HEK293 (cell line): ENCODE measurements around the gene CACNA2D3.

ENCODE experiments used
- CTCF ChIA-PET: fragments of 350-600 bp; formaldehyde crosslinking; extraction: SDS; loops from one replicate; lab custom pipeline; 2021; ENCODE audit warnings: antibody characterized with exemption; lab: Yijun Ruan, JAX
- POLR2A ChIA-PET: fragments of 300-600 bp; formaldehyde crosslinking; extraction: SDS; loops from one replicate; lab custom pipeline; 2020; ENCODE audit warnings: antibody characterized with exemption, inconsistent platforms; lab: Yijun Ruan, JAX
- H3K27ac ChIP-seq: fragments of 200-500 bp; sonication (Bioruptor generic); 2 replicates; pipeline ENCODE4 v1.5.1; 2014; ENCODE audit warnings: low read depth, low read length, control low read depth, inconsistent platforms; ENCODE audit errors: extremely low read depth
- H3K36me3 ChIP-seq, 2 experiments: fragments of 200-500 bp in 1 of 2; sonication (Bioruptor generic) in 1 of 2; 1 replicate in 1 of 2; 2 replicates in 1 of 2; pipeline ENCODE4 v1.5.1; 2014 to 2017; ENCODE audit warnings: inconsistent platforms in 2 of 2, low read length in 2 of 2; ENCODE audit not compliant: control insufficient read depth in 2 of 2, insufficient read depth in 1 of 2
- H3K4me1 ChIP-seq: fragments of 200-500 bp; sonication (Bioruptor generic); 2 replicates; pipeline ENCODE4 v1.5.1; 2014; ENCODE audit warnings: mild to moderate bottlenecking, low read length, inconsistent platforms; ENCODE audit not compliant: control insufficient read depth, insufficient read depth
- H3K4me3 ChIP-seq: 2 replicates; pipeline ENCODE4 v1.5.1; 2011; ENCODE audit warnings: low read depth, mild to moderate bottlenecking, control low read depth, low read length, moderate library complexity
- H3K9me3 ChIP-seq: fragments of 200-500 bp; sonication (Bioruptor generic); 2 replicates; pipeline ENCODE4 v1.5.1; 2014; ENCODE audit warnings: low read depth, low read length, inconsistent platforms; ENCODE audit not compliant: control insufficient read depth, insufficient read depth
- CTCF ChIP-seq: fragments of 450-650 bp; formaldehyde crosslinking; IDR thresholded peaks from 2 replicates; pipeline ENCODE4 v1.5.1; 2016; ENCODE audit warnings: missing biosample characterization, missing genetic modification characterization
- MEIS1 ChIP-seq: sonication (generic); formaldehyde crosslinking; IDR thresholded peaks from 2 replicates; pipeline ENCODE4 v1.8.1; 2022; ENCODE audit warnings: missing genetic modification reagents, mild to moderate bottlenecking, borderline replicate concordance
- PBX3 ChIP-seq: sonication (generic); formaldehyde crosslinking; IDR thresholded peaks from 2 replicates; pipeline ENCODE4 v1.8.1; 2022; ENCODE audit warnings: mild to moderate bottlenecking, moderate library complexity, missing genetic modification reagents
- TCF7L2 ChIP-seq: IDR thresholded peaks from 2 replicates; pipeline ENCODE4 v1.6.1; 2011; ENCODE audit warnings: low read depth, mild to moderate bottlenecking, inconsistent platforms, low read length, moderate library complexity, borderline replicate concordance
- ZFP3 ChIP-seq: fragments of 450-650 bp; formaldehyde crosslinking; IDR thresholded peaks from 2 replicates; pipeline ENCODE4 v1.5.1; 2016; ENCODE audit warnings: low read depth, missing biosample characterization, missing genetic modification characterization
- ZIC2 ChIP-seq: fragments of 450-650 bp; formaldehyde crosslinking; IDR thresholded peaks from 2 replicates; pipeline ENCODE4 v1.5.1; 2016; ENCODE audit warnings: missing biosample characterization, missing genetic modification characterization
- ZNF10 ChIP-seq: fragments of 450-650 bp; formaldehyde crosslinking; IDR thresholded peaks from 2 replicates; pipeline ENCODE4 v1.5.1; 2017; ENCODE audit warnings: missing biosample characterization, missing genetic modification characterization
- ZNF140 ChIP-seq: fragments of 450-650 bp; formaldehyde crosslinking; IDR thresholded peaks from 2 replicates; pipeline ENCODE4 v1.5.1; 2016; ENCODE audit warnings: missing biosample characterization, missing genetic modification characterization
- ZNF26 ChIP-seq: fragments of 450-650 bp; formaldehyde crosslinking; IDR thresholded peaks from 2 replicates; pipeline ENCODE4 v1.5.1; 2016; ENCODE audit warnings: missing biosample characterization, missing genetic modification characterization
- ZNF354C ChIP-seq: fragments of 450-650 bp; formaldehyde crosslinking; IDR thresholded peaks from 2 replicates; pipeline ENCODE4 v1.5.1; 2016; ENCODE audit warnings: missing biosample characterization, missing genetic modification characterization, low read depth, borderline replicate concordance
- ZNF366 ChIP-seq: fragments of 450-650 bp; formaldehyde crosslinking; conservative IDR thresholded peaks from 2 replicates; pipeline ENCODE4 v1.5.1; 2016; ENCODE audit warnings: missing biosample characterization, missing genetic modification characterization
- ZNF394 ChIP-seq: fragments of 450-650 bp; formaldehyde crosslinking; IDR thresholded peaks from 2 replicates; pipeline ENCODE4 v1.5.1; 2016; ENCODE audit warnings: missing biosample characterization, missing genetic modification characterization, mild to moderate bottlenecking, moderate library complexity, borderline replicate concordance
- ZNF518A ChIP-seq: fragments of 450-650 bp; formaldehyde crosslinking; conservative IDR thresholded peaks from 2 replicates; pipeline ENCODE4 v1.5.1; 2016; ENCODE audit warnings: low read depth, missing biosample characterization, missing genetic modification characterization
- ZNF529 ChIP-seq: fragments of 450-650 bp; formaldehyde crosslinking; IDR thresholded peaks from 2 replicates; pipeline ENCODE4 v1.5.1; 2017; ENCODE audit warnings: missing genetic modification characterization, missing biosample characterization; ENCODE audit not compliant: insufficient replicate concordance
- ZNF843 ChIP-seq: fragments of 450-650 bp; formaldehyde crosslinking; IDR thresholded peaks from 2 replicates; pipeline ENCODE4 v1.5.1; 2016; ENCODE audit warnings: missing biosample characterization, missing genetic modification characterization

Gene CACNA2D3

GRCh38 chr3:54432975-54433374 is 310.6 kb downstream of the CACNA2D3 start (continued):
- TF ChIP-seq ZNF26 (tag by site-specific recombination) = no peak
- no peak for TF ChIP-seq ZIC2 (tag by site-specific recombination)
- TF ChIP-seq ZNF140 (tag by site-specific recombination) = no peak
- no peak for TF ChIP-seq ZNF366
- TF ChIP-seq ZNF843 (tag by site-specific recombination) = no peak
- no peak for TF ChIP-seq ZNF354C
- TF ChIP-seq ZNF394 (tag by site-specific recombination) = no peak
- no peak for TF ChIP-seq ZNF529 (tag by site-specific recombination)
- TF ChIP-seq ZNF10 (tag by site-specific recombination) = no peak
- no peak for TF ChIP-seq TCF7L2
- no peak for TF ChIP-seq PBX3
- TF ChIP-seq MEIS1 (CRISPR knock-in tag) = no peak
- no peak for TF ChIP-seq ZNF518A (tag by site-specific recombination)

DNA sequence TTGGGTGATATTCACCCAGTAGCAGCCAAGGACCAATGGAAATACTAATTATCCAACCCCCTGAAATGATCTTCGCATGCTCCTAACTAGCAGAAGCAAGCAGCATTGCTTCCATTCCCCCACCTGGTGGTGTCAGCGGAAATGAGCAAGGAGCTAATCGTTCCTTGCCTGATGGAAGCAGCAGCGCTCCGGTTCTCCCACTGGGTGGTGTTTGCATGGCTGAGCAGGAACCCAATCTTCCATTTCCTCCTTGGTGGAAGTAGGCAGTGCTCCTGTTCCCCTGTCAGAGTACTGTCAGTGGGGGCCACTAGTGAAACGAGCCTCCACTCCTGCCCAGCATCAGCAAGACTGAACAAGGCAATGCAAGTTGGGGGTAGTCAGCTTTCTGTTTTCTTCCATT is 311.5 kb downstream of the CACNA2D3 start:
- Histone ChIP-seq H3K4me3 (no peak overlapping the region), H3K27ac (no peak overlapping the region), H3K9me3 (no peaks in the 10 kb centered on the region), H3K4me1 (no peaks in the 10 kb centered on the region), H3K36me3 (no peaks in the 10 kb centered on the region)
- POLR2A ChIA-PET = no interaction called here
- CTCF ChIA-PET = interaction anchor here (0.6 to 2.7 kb wide), 4 partner anchors 84 to 495 kb away, joined by 3 to 12 read pairs (median 3); no protein-coding TSS in a partner anchor
- TF ChIP-seq ZFP3 (no peak), CTCF (tag by site-specific recombination) (peak; percentile 55)
